Measurements from ENCODE around the gene HFM1. TPM values are rescaled to one million over a fixed set of nuclear protein-coding genes. Genes with fewer than 3 reads are reported as not detected.
A peak's percentile ranks its signal among the peaks of the same experiment; 100 is the strongest.

Gene HFM1
- total and polyA plus RNA-seq, 8 donors, result 0.40 to 16.5 (median 0.44) TPM; not detected in 4

DNA sequence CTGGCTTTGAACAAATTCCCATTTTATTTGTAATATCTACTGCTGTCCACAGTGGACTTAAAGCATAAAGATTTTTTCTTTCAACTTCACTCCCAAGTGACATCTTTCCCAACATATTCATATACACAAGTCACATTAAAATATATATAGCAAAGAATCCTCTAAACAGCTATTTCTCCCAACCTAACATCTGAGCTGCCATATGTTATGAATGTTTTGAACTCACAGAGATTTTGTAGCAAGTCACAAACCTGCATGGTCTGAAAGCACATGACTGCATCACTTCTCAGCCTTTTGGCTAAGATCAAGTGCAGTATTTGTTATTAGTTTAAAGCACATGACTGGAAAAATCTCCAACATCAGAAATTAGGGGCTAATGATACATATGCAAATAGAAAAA is 7.7 kb upstream of the HFM1 start:
- no peak for DNase-seq
- Histone ChIP-seq H3K27ac (no peak overlapping the region), H3K27me3 (peaks cover 0 to 9% (median 0%) of the 10 kb centered on the region in 3 donors), H3K4me3 (no peak overlapping the region), H3K36me3 (no peaks in the 10 kb centered on the region), H3K4me1 (no peaks in the 10 kb centered on the region), H3K9me3 (no peaks in the 10 kb centered on the region)
- intact Hi-C loops (cut with DNase I; ENCODE audit: low total_unique reads), result no loop called here
- TF ChIP-seq POLR2AphosphoS5 (IDR thresholded peaks at IDR 0.05) (no peak), EP300 (IDR thresholded peaks at IDR 0.05) (no peak), POLR2A (IDR thresholded peaks at IDR 0.05) (no peak)
- TF ChIP-seq, protein P1, sequence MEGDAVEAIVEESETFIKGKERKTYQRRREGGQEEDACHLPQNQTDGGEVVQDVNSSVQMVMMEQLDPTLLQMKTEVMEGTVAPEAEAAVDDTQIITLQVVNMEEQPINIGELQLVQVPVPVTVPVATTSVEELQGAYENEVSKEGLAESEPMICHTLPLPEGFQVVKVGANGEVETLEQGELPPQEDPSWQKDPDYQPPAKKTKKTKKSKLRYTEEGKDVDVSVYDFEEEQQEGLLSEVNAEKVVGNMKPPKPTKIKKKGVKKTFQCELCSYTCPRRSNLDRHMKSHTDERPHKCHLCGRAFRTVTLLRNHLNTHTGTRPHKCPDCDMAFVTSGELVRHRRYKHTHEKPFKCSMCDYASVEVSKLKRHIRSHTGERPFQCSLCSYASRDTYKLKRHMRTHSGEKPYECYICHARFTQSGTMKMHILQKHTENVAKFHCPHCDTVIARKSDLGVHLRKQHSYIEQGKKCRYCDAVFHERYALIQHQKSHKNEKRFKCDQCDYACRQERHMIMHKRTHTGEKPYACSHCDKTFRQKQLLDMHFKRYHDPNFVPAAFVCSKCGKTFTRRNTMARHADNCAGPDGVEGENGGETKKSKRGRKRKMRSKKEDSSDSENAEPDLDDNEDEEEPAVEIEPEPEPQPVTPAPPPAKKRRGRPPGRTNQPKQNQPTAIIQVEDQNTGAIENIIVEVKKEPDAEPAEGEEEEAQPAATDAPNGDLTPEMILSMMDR (IDR thresholded peaks at IDR 0.05), result no peak

DNA sequence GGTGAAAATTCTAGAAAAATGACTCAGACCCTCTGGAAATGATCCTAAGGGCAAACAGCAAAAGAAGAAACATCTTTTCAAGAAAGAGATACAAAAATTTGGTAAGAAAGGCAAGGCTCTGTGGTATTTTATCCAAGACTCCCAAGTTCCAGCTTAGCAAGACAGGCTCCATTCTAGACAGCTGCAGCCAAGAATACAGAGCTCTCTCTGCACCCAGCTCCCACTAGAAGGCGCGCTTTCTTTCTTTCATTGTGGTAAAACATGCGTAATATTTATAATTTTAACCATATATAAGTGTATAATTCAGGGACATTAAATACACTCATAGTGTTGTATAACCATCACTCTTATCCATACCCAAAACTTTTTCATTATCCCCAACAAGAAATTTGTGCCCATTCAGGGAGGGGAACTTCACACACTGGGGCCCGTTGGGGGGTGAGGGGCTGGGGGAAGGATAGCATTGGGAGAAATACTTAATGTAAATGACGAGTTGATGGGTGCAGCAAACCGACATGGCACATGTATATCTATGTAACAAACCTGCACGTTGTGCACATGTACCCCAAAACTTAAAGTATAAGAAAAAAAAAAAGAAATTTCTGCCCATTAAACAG is 2.2 kb upstream of the HFM1 start:
- 51 to 67% (median 62%) methylated on average over 7 of the region's 7 CpGs for WGBS, 5 donors
- Histone ChIP-seq H3K9me3 (no peaks in the 10 kb centered on the region), H3K27ac (no peak overlapping the region), H3K27me3 (peaks cover 0 to 26% (median 14%) of the 10 kb centered on the region in 3 donors), H3K4me1 (peaks cover 0 to 16% (median 12%) of the 10 kb centered on the region in 4 donors), H3K4me3 (no peak overlapping the region), H3K36me3 (no peaks in the 10 kb centered on the region)
- DNase-seq, result no peak
- TF ChIP-seq POLR2A (IDR thresholded peaks at IDR 0.05), result no peak
- no peak for TF ChIP-seq POLR2AphosphoS5 (IDR thresholded peaks at IDR 0.05)
- TF ChIP-seq, protein P1 (IDR thresholded peaks at IDR 0.05), result no peak
- TF ChIP-seq EP300 (IDR thresholded peaks at IDR 0.05), result no peak
- intact Hi-C loops (cut with DNase I; ENCODE audit: low total_unique reads), result no loop called here

DNA sequence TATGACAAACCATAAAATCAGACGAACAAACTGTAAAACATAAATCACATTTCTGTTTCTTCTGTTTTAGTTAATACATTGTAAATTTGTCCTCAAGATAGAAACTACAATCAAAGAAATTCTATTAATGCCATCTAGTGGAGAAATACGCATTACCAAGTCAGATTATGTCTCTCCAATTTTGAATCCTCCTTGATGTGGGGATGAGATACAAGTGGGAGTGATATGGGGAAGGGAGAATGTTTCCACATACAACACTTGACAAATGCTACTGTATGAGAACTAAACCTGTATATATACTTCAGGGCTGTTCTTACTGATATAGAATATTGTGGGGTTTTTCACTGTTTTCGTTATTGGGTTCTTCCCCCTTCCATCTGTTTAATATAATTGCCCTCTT is 2.6 kb downstream of the HFM1 start:
- peaks cover 0 to 16% (median 12%) of the 10 kb centered on the region in 4 donors for H3K4me1 ChIP-seq
- WGBS, 5 donors, result 23 to 36% (median 32%) methylated on average over 3 of the region's 3 CpGs
- H3K27ac ChIP-seq, result no peak overlapping the region
- intact Hi-C loops (cut with DNase I; ENCODE audit: low total_unique reads), result no loop called here
- TF ChIP-seq POLR2A (IDR thresholded peaks at IDR 0.05), result no peak
- TF ChIP-seq, protein P1 (IDR thresholded peaks at IDR 0.05), result peak in 4 of 7 experiments; percentile 13 to 27 (median 26)
- peak in 1 of 2 donors; percentile 36 for DNase-seq
- H3K9me3 ChIP-seq, result no peaks in the 10 kb centered on the region
- H3K36me3 ChIP-seq, result no peaks in the 10 kb centered on the region
- no peak overlapping the region for H3K4me3 ChIP-seq
- H3K27me3 ChIP-seq, result peaks cover 3 to 18% (median 13%) of the 10 kb centered on the region in 3 donors

DNA sequence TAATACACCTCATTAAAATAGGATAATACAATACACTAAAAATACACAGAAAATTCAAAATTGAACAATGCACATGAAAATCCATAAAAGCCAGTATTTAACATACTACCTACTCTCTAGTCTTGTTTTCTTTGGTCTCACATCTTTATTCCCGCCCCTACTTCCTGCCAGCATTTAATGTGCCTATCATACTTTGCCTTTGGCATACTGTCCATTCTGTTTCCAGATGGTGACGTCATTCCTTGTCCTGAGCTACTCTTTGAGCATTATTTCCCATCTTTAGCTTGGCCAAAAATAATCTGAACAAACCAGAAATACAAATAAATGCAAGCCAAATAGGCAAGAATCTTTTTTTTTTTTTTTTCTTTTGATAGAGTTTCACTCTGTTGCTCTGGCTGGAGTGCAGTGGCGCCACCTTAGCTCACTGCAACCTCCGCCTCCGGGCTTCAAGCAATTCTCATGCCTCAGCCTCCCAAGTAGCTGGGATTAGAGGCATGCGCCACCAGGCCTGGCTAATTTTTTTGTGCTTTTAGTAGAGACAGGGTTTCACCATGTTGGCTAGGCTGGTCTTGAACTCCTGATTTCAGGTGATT is 4.4 kb downstream of the HFM1 start:
- Histone ChIP-seq H3K4me1 (peaks cover 0 to 16% (median 12%) of the 10 kb centered on the region in 4 donors), H3K27ac (no peak overlapping the region), H3K9me3 (no peaks in the 10 kb centered on the region), H3K27me3 (peaks cover 3 to 14% (median 11%) of the 10 kb centered on the region in 3 donors), H3K4me3 (no peak overlapping the region), H3K36me3 (no peaks in the 10 kb centered on the region)
- intact Hi-C loops (cut with DNase I; ENCODE audit: low total_unique reads), result no loop called here
- TF ChIP-seq POLR2A (IDR thresholded peaks at IDR 0.05) (no peak), POLR2AphosphoS5 (IDR thresholded peaks at IDR 0.05) (no peak), EP300 (IDR thresholded peaks at IDR 0.05) (no peak)
- TF ChIP-seq, protein P1 (IDR thresholded peaks at IDR 0.05), result no peak
- WGBS, 5 donors, result 75 to 89% (median 83%) methylated on average over 6 of the region's 6 CpGs
- peak in 1 of 2 donors; percentile 9 for DNase-seq
